Esophagus squamous epithelium (tissue), 4 donors: Measurements from ENCODE around the gene SLC15A4.

ENCODE experiments used
- POLR2A ChIP-seq, 4 donors: fragments of 450-650 bp; IDR thresholded peaks; one replicate each; pipeline ENCODE4 v1.6.1; 2017; ENCODE audit warnings: antibody characterized with exemption in 4 of 4, mild to moderate bottlenecking in 4 of 4, moderate library complexity in 3 of 4
- TF ChIP-seq, protein P1 (sequence below), 6 experiments: fragments of 450-650 bp in 4 of 6; fragments of 200-600 bp in 2 of 6; sonication (generic) in 2 of 6; IDR thresholded peaks; one replicate each; pipeline ENCODE4 v1.5.1; 2016 to 2019; ENCODE audit warnings: antibody characterized with exemption in 6 of 6, mild to moderate bottlenecking in 4 of 6, moderate library complexity in 4 of 6

DNA sequence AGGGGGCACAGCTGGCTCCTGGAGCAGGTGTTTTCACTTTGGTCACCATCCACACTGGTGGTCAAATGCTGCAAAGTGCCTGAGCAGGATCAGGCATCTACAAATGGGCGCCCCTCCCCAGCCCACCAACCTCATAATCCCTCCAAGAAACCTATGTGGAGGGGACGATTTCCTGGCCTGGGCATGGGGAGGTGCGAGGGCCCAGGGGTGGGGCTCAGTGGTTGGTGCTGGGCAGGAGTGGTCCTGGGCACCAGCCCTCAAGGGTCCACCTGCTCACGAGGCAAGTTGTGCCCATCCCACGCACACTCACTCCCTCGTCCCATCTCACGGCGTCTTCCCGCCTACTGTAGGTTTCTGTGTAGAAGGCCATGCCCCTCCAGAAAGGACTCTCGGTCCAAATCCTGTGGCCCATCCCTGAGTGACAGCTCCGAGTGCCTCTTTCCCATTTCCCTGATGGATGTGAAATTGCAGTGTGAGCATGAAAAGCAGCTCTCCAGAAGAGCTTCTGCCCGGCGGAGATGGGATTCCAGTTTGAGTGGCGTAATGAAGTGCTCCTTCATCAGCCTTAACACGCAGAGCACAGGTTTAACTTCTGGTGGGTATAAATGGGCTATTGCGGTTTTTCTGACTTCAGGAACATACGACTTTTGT is 36.9 kb downstream of the SLC15A4 start:
- TF ChIP-seq, protein P1, sequence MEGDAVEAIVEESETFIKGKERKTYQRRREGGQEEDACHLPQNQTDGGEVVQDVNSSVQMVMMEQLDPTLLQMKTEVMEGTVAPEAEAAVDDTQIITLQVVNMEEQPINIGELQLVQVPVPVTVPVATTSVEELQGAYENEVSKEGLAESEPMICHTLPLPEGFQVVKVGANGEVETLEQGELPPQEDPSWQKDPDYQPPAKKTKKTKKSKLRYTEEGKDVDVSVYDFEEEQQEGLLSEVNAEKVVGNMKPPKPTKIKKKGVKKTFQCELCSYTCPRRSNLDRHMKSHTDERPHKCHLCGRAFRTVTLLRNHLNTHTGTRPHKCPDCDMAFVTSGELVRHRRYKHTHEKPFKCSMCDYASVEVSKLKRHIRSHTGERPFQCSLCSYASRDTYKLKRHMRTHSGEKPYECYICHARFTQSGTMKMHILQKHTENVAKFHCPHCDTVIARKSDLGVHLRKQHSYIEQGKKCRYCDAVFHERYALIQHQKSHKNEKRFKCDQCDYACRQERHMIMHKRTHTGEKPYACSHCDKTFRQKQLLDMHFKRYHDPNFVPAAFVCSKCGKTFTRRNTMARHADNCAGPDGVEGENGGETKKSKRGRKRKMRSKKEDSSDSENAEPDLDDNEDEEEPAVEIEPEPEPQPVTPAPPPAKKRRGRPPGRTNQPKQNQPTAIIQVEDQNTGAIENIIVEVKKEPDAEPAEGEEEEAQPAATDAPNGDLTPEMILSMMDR (IDR thresholded peaks at IDR 0.05) = no peak
- no peak for TF ChIP-seq POLR2A (IDR thresholded peaks at IDR 0.05)
